Osteocyte (in vitro differentiated cells): ENCODE data around the gene TCERG1L. TPM values are rescaled to one million over a fixed set of nuclear protein-coding genes. Genes with fewer than 3 reads are reported as not detected.
"Not testable (repeated sequence)": the region's sequence is repeated elsewhere in the genome, so short reads cannot be mapped to it uniquely, and the experiment has no call there.

Experiments
- DNase-seq: peaks from one replicate; pipeline ENCODE4 v3.0.0; 2021; ENCODE audit warnings: mixed read lengths; ENCODE audit not compliant: unreplicated experiment; ENCODE audit errors: extremely low spot score
- H3K27ac Mint-ChIP-seq: one replicate; pipeline ENCODE4 v1.8.0; 2021; ENCODE audit warnings: mild to moderate bottlenecking, mixed read lengths; ENCODE audit not compliant: unreplicated experiment
- H3K27me3 Mint-ChIP-seq: one replicate; pipeline ENCODE4 v1.8.0; 2021; ENCODE audit warnings: mixed read lengths; ENCODE audit not compliant: unreplicated experiment
- H3K36me3 Mint-ChIP-seq: one replicate; pipeline ENCODE4 v1.8.0; 2021; ENCODE audit warnings: mixed read lengths; ENCODE audit not compliant: unreplicated experiment
- H3K4me1 Mint-ChIP-seq: one replicate; pipeline ENCODE4 v1.8.0; 2021; ENCODE audit warnings: mixed read lengths; ENCODE audit not compliant: unreplicated experiment
- H3K4me3 Mint-ChIP-seq: one replicate; pipeline ENCODE4 v1.8.0; 2021; ENCODE audit warnings: mild to moderate bottlenecking, moderate library complexity, mixed read lengths; ENCODE audit not compliant: unreplicated experiment
- H3K9me3 Mint-ChIP-seq: one replicate; pipeline ENCODE4 v1.8.0; 2021; ENCODE audit warnings: mixed read lengths; ENCODE audit not compliant: unreplicated experiment
- CTCF ChIP-seq: fragments of 200-600 bp; sonication (generic); IDR thresholded peaks from 2 replicates; pipeline ENCODE4 v1.5.0; 2021; ENCODE audit warnings: antibody characterized with exemption, mild to moderate bottlenecking, moderate library complexity
- total RNA-seq: library from RNA; stranded (reverse); gene quantifications from 2 replicates; pipeline ENCODE4 v1.2.1, GENCODE V29; 2021

The TCERG1L gene
- total RNA-seq, 1 donor from 2014 or later, result not detected

GRCh38 chr10:131109291-131109690, 202.2 kb downstream of the TCERG1L start:
- no peaks in the 10 kb centered on the region for H3K27me3 Mint-ChIP-seq
- H3K36me3 Mint-ChIP-seq, result no peaks in the 10 kb centered on the region
- TF ChIP-seq CTCF, result no peak
- H3K4me3 Mint-ChIP-seq, result no peak overlapping the region
- no peak overlapping the region for H3K27ac Mint-ChIP-seq
- H3K9me3 Mint-ChIP-seq, result peaks cover 22% of the 10 kb centered on the region
- H3K4me1 Mint-ChIP-seq, result no peaks in the 10 kb centered on the region
- no peak for DNase-seq

GRCh38 chr10:131107970-131108369, 203.6 kb downstream of the TCERG1L start:
- TF ChIP-seq CTCF, result no peak
- H3K4me3 Mint-ChIP-seq, result no peak overlapping the region
- peaks cover 22% of the 10 kb centered on the region for H3K9me3 Mint-ChIP-seq
- no peak for DNase-seq
- no peak overlapping the region for H3K27ac Mint-ChIP-seq
- no peaks in the 10 kb centered on the region for H3K36me3 Mint-ChIP-seq
- H3K4me1 Mint-ChIP-seq, result no peaks in the 10 kb centered on the region
- H3K27me3 Mint-ChIP-seq, result no peaks in the 10 kb centered on the region

GRCh38 chr10:131102676-131103075, 208.8 kb downstream of the TCERG1L start:
- DNase-seq, result no peak
- Mint-ChIP-seq H3K27me3 (no peaks in the 10 kb centered on the region), H3K4me1 (no peaks in the 10 kb centered on the region), H3K27ac (no peak overlapping the region), H3K4me3 (no peak overlapping the region), H3K9me3 (peaks cover 39% of the 10 kb centered on the region), H3K36me3 (no peaks in the 10 kb centered on the region)
- no peak for TF ChIP-seq CTCF

- Mint-ChIP-seq H3K36me3 (no peaks in the 10 kb centered on the region), H3K27me3 (no peaks in the 10 kb centered on the region), H3K4me3 (no peak overlapping the region), H3K4me1 (no peaks in the 10 kb centered on the region), H3K27ac (no peak overlapping the region), H3K9me3 (peaks cover 40% of the 10 kb centered on the region)
- no peak for TF ChIP-seq CTCF
- DNase-seq, result no peak
Measured at GRCh38 chr10:131102147-131102546, 209.4 kb downstream of the TCERG1L start.

GRCh38 chr10:131100418-131101410, 210.8 kb downstream of the TCERG1L start:
- not testable (repeated sequence) for DNase-seq, H3K27ac Mint-ChIP-seq, H3K4me1 Mint-ChIP-seq, H3K27me3 Mint-ChIP-seq, H3K4me3 Mint-ChIP-seq, H3K36me3 Mint-ChIP-seq
- peaks cover 34% of the 10 kb centered on the region for H3K9me3 Mint-ChIP-seq
